SK-N-SH treated with all-trans-retinoic acid at 6 μM for 48 hours (cell line): ENCODE data around the gene BZW1.

Experiments used
- ATAC-seq: fragments of 200-7000 bp; cut with Tn5 transposase; 3 replicates; pipeline ENCODE4 v1.9.1; 2020; ENCODE audit warnings: mild to moderate bottlenecking, moderate library complexity
- BACH2 ChIP-seq: fragments of 250-450 bp; sonication (Bioruptor Pico); IDR thresholded peaks from 2 replicates; pipeline ENCODE4 v1.9.0; 2021; ENCODE audit warnings: mild to moderate bottlenecking, borderline replicate concordance
- CSDC2 ChIP-seq: fragments of 250-450 bp; sonication (Bioruptor Pico); IDR thresholded peaks from 2 replicates; pipeline ENCODE4 v1.5.0; 2020; ENCODE audit warnings: mild to moderate bottlenecking, moderate library complexity
- ISL1 ChIP-seq: fragments of 250-450 bp; sonication (Bioruptor Pico); IDR thresholded peaks from 2 replicates; pipeline ENCODE4 v2.1.2; 2022; ENCODE audit warnings: mild to moderate bottlenecking, moderate library complexity
- OSR1 ChIP-seq: fragments of 250-450 bp; sonication (Bioruptor Pico); IDR thresholded peaks from 2 replicates; pipeline ENCODE4 v1.8.0; 2022; ENCODE audit warnings: moderate library complexity, mild to moderate bottlenecking, inconsistent platforms
- PPARA ChIP-seq: fragments of 250-450 bp; sonication (Bioruptor Pico); IDR thresholded peaks from 2 replicates; pipeline ENCODE4 v1.5.0; 2020; ENCODE audit warnings: mild to moderate bottlenecking, borderline replicate concordance
- RARB ChIP-seq: fragments of 250-450 bp; sonication (Bioruptor Pico); IDR thresholded peaks from 2 replicates; pipeline ENCODE4 v1.8.0; 2021; ENCODE audit warnings: mild to moderate bottlenecking, moderate library complexity
- SNAI2 ChIP-seq: fragments of 250-450 bp; sonication (Bioruptor Pico); IDR thresholded peaks from 2 replicates; pipeline ENCODE4 v1.5.0; 2020; ENCODE audit warnings: mild to moderate bottlenecking, moderate library complexity
- TOX ChIP-seq: fragments of 250-450 bp; sonication (Bioruptor Pico); IDR thresholded peaks from 2 replicates; pipeline ENCODE4 v1.8.0; 2021; ENCODE audit warnings: mild to moderate bottlenecking, moderate library complexity, borderline replicate concordance
- ZC3H10 ChIP-seq: fragments of 250-450 bp; sonication (Bioruptor Pico); IDR thresholded peaks from 2 replicates; pipeline ENCODE4 v1.5.1; 2021; ENCODE audit warnings: mild to moderate bottlenecking, moderate library complexity
- ZFP3 ChIP-seq: fragments of 250-450 bp; sonication (Bioruptor Pico); IDR thresholded peaks from 2 replicates; pipeline ENCODE4 v1.5.0; 2020; ENCODE audit warnings: mild to moderate bottlenecking, moderate library complexity
- ZNF565 ChIP-seq: fragments of 450-650 bp; formaldehyde crosslinking; conservative IDR thresholded peaks from 2 replicates; pipeline ENCODE4 v1.5.0; 2020; ENCODE audit warnings: low read depth, mild to moderate bottlenecking, moderate library complexity
- ZNF70 ChIP-seq: fragments of 450-650 bp; formaldehyde crosslinking; IDR thresholded peaks from 2 replicates; pipeline ENCODE4 v1.5.0; 2020; ENCODE audit warnings: mild to moderate bottlenecking, moderate library complexity
- ZNF8 ChIP-seq: fragments of 450-650 bp; formaldehyde crosslinking; IDR thresholded peaks from 2 replicates; pipeline ENCODE4 v1.5.0; 2020; ENCODE audit warnings: mild to moderate bottlenecking, moderate library complexity
- TF ChIP-seq, protein P1 (sequence below): fragments of 250-450 bp; sonication (Bioruptor Pico); IDR thresholded peaks from 2 replicates; pipeline ENCODE4 v1.8.0; 2021; ENCODE audit warnings: low read depth, mild to moderate bottlenecking, moderate library complexity, borderline replicate concordance
- TF ChIP-seq, protein P2 (sequence below): fragments of 250-450 bp; sonication (Bioruptor Pico); IDR thresholded peaks from 2 replicates; pipeline ENCODE4 v1.8.0; 2020; ENCODE audit warnings: mild to moderate bottlenecking, moderate library complexity, borderline replicate concordance
- TF ChIP-seq, protein P3 (sequence below): fragments of 250-450 bp; sonication (Bioruptor Pico); IDR thresholded peaks from 2 replicates; pipeline ENCODE4 v1.5.0; 2020; ENCODE audit warnings: mild to moderate bottlenecking, moderate library complexity
- TF ChIP-seq, protein P4 (sequence below): fragments of 250-450 bp; sonication (Bioruptor Pico); IDR thresholded peaks from 2 replicates; pipeline ENCODE4 v1.5.1; 2020; ENCODE audit warnings: low read depth, mild to moderate bottlenecking, moderate library complexity

Gene BZW1

DNA sequence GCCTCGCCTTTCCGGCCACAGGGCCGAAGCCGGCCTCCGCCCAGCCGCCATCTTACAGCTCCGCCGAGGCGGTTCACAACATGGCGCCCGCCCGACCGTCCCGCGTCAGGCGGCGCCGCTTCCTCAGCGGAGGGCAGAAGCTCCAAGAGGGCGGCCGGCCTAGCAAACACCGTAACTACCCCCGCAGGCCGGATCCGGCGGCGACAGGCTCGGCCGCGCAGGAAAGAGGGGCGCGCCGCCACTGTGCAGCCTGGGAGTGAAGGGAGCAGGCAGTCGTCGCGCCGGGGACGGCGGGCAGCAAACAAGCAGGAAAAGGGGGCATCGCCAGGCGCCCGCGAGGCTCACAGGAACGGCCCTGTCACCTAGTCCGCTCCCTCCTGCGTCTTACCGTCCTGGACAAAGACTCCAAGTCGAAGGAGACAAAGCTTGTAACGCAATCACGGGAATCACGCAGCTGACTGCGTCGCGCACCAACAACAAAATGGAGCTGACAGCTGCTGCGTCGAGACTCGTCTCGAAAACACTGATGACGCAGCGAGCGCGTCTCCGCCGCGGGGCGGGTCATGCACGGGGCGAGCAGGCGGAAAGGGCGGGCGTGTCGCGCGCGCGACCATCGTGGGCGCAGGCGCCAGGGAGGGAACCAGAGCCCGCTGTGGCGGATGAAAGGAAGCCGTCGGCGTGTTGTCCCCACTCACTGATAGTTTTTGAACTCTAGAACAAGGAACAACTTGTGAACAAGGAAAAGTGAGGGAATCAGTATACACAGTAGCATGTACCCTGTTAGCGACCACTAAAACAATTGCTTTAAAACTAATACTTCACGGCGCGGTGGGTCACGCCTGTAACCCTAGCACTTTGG, 52.7 kb downstream of the BZW1 start, which contains the start of gene CLK1:
Gene CLK1, minus strand, starts transcription at position 483 of the 859 bp plus-strand sequence. CDS start 2,796 bp downstream, outside the sequence.
- TF ChIP-seq TOX (CRISPR knock-in tag) = peak; percentile 51; the same call in 1 of the 2 replicates
- TF ChIP-seq ZFP3 (CRISPR knock-in tag) = 0 out of 2 replicates have a peak, but pooled peaks have one; percentile 38
- peak; percentile 10; the same call in 1 of the 2 replicates for TF ChIP-seq RARB (CRISPR knock-in tag)
- no peak for TF ChIP-seq ZNF8 (CRISPR knock-in tag)
- ATAC-seq = peak; percentile 85

DNA sequence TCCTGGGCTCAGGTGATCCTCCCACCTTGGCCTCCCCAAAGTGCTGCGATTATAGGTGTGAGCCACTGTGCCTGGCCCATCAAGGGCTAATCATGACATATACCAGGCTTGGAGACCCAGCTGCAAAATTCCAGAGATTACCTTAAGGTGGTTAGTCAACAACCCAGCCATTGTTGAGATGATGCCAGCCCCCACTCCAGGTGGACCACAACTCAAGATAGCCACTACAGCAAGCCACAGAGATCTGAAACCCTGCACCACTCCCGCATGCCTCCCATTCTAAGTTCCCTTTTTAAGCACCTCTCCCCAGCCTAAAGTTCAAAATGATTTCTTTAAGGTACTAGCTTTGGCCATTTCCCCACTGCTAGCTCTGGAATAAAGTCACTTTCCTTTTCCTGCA, 57.3 kb downstream of the BZW1 start:
- no peak for ATAC-seq
- no peak for TF ChIP-seq OSR1 (CRISPR knock-in tag)
- TF ChIP-seq, protein P1, sequence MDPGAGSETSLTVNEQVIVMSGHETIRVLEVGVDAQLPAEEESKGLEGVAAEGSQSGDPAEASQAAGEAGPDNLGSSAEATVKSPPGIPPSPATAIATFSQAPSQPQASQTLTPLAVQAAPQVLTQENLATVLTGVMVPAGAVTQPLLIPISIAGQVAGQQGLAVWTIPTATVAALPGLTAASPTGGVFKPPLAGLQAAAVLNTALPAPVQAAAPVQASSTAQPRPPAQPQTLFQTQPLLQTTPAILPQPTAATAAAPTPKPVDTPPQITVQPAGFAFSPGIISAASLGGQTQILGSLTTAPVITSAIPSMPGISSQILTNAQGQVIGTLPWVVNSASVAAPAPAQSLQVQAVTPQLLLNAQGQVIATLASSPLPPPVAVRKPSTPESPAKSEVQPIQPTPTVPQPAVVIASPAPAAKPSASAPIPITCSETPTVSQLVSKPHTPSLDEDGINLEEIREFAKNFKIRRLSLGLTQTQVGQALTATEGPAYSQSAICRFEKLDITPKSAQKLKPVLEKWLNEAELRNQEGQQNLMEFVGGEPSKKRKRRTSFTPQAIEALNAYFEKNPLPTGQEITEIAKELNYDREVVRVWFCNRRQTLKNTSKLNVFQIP = no peak
- no peak for TF ChIP-seq SNAI2 (CRISPR knock-in tag)
- TF ChIP-seq, protein P2, sequence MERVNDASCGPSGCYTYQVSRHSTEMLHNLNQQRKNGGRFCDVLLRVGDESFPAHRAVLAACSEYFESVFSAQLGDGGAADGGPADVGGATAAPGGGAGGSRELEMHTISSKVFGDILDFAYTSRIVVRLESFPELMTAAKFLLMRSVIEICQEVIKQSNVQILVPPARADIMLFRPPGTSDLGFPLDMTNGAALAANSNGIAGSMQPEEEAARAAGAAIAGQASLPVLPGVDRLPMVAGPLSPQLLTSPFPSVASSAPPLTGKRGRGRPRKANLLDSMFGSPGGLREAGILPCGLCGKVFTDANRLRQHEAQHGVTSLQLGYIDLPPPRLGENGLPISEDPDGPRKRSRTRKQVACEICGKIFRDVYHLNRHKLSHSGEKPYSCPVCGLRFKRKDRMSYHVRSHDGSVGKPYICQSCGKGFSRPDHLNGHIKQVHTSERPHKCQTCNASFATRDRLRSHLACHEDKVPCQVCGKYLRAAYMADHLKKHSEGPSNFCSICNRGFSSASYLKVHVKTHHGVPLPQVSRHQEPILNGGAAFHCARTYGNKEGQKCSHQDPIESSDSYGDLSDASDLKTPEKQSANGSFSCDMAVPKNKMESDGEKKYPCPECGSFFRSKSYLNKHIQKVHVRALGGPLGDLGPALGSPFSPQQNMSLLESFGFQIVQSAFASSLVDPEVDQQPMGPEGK (CRISPR knock-in tag) = no peak
- no peak for TF ChIP-seq BACH2
- no peak for TF ChIP-seq ZC3H10
- TF ChIP-seq TOX (CRISPR knock-in tag) = no peak
- TF ChIP-seq ZFP3 (CRISPR knock-in tag) = no peak
- no peak for TF ChIP-seq ZNF70 (CRISPR knock-in tag)
- no peak for TF ChIP-seq CSDC2 (CRISPR knock-in tag)
- TF ChIP-seq ZNF565 (CRISPR knock-in tag) = no peak
- TF ChIP-seq PPARA (CRISPR knock-in tag) = no peak
- TF ChIP-seq, protein P3, sequence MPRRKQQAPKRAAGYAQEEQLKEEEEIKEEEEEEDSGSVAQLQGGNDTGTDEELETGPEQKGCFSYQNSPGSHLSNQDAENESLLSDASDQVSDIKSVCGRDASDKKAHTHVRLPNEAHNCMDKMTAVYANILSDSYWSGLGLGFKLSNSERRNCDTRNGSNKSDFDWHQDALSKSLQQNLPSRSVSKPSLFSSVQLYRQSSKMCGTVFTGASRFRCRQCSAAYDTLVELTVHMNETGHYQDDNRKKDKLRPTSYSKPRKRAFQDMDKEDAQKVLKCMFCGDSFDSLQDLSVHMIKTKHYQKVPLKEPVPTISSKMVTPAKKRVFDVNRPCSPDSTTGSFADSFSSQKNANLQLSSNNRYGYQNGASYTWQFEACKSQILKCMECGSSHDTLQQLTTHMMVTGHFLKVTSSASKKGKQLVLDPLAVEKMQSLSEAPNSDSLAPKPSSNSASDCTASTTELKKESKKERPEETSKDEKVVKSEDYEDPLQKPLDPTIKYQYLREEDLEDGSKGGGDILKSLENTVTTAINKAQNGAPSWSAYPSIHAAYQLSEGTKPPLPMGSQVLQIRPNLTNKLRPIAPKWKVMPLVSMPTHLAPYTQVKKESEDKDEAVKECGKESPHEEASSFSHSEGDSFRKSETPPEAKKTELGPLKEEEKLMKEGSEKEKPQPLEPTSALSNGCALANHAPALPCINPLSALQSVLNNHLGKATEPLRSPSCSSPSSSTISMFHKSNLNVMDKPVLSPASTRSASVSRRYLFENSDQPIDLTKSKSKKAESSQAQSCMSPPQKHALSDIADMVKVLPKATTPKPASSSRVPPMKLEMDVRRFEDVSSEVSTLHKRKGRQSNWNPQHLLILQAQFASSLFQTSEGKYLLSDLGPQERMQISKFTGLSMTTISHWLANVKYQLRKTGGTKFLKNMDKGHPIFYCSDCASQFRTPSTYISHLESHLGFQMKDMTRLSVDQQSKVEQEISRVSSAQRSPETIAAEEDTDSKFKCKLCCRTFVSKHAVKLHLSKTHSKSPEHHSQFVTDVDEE = no peak
- no peak for TF ChIP-seq RARB (CRISPR knock-in tag)
- TF ChIP-seq ZNF8 (CRISPR knock-in tag) = no peak
- TF ChIP-seq, protein P4, sequence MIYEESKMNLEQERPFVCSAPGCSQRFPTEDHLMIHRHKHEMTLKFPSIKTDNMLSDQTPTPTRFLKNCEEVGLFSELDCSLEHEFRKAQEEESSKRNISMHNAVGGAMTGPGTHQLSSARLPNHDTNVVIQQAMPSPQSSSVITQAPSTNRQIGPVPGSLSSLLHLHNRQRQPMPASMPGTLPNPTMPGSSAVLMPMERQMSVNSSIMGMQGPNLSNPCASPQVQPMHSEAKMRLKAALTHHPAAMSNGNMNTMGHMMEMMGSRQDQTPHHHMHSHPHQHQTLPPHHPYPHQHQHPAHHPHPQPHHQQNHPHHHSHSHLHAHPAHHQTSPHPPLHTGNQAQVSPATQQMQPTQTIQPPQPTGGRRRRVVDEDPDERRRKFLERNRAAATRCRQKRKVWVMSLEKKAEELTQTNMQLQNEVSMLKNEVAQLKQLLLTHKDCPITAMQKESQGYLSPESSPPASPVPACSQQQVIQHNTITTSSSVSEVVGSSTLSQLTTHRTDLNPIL = no peak
- TF ChIP-seq, all 23 proteins: peak for 0

DNA sequence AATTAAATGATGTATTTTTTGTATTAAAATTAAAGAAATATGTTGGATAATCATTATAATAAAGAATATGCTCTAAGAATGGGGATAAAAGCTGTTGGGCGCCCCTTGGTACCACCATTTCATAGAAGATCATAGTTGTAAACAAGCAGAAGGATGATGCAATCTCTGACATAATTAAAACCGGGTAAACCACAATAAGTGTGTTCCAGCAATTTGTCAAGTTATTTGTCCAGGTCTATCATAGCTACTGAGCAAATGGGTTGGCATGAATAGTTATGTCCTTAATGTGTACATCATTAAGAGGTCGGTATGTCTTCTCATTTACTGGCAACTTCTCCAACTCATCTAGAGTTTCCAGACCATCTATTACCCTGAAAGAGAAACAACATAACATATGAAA, 59.4 kb downstream of the BZW1 start:
- no peak for ATAC-seq
- TF ChIP-seq, protein P4 = no peak
- TF ChIP-seq, protein P1 = no peak
- no peak for TF ChIP-seq ISL1 (CRISPR knock-in tag)
- no peak for TF ChIP-seq OSR1 (CRISPR knock-in tag)
- TF ChIP-seq ZNF8 (CRISPR knock-in tag) = no peak
- TF ChIP-seq, all 23 proteins: peak for 0
